SW 1271 (cell line): ENCODE results near the gene GPR89A.
"Not testable (repeated sequence)": the region's sequence is repeated elsewhere in the genome, so short reads cannot be mapped to it uniquely, and the experiment has no call there.

Experiments used
- DNase-seq, 2 experiments: peaks; one replicate each; lab custom pipeline; 2025; lab: John Stamatoyannopoulos, UW

Gene GPR89A

DNA sequence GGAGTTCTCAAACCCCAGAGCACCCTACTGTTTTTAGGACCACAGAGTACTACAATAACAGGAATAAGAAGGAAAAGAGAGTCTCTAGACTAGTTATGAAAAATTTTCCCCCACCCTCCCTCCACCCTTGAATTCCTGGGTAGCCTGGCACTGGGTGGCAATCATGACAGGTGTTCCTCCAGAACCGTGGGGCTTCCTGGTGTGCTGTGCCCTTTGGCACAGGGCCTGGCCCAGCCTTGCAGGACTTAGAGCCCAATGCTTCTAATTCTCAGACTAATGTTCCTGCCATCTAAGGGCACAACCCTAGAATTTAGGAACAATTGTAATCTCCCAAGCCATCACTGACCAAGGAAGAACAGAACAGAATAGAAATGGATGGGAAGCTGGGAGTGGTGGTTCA lies 110.0 kb downstream of the GPR89A start:
- DNase-seq, result no peak

DNA sequence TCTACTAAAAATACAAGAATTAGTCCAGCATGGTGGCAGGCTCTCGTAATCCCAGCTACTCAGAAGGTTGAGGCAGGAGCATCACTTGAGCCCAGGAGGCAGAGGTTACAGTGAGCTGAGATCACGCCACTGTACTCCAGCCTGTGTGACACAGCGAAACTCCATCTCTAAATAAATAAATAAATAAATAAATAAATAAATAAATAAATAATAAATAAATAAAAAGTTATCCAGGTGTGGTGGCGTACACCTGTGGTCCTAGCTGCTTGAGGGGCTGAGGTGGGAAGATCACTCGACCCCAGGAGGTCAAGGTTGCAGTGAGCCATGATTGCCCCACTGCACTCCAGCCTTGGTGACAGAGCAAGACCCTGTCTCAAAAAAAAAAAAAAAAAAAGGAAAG lies 110.7 kb downstream of the GPR89A start:
- DNase-seq, result not testable (repeated sequence)

DNA sequence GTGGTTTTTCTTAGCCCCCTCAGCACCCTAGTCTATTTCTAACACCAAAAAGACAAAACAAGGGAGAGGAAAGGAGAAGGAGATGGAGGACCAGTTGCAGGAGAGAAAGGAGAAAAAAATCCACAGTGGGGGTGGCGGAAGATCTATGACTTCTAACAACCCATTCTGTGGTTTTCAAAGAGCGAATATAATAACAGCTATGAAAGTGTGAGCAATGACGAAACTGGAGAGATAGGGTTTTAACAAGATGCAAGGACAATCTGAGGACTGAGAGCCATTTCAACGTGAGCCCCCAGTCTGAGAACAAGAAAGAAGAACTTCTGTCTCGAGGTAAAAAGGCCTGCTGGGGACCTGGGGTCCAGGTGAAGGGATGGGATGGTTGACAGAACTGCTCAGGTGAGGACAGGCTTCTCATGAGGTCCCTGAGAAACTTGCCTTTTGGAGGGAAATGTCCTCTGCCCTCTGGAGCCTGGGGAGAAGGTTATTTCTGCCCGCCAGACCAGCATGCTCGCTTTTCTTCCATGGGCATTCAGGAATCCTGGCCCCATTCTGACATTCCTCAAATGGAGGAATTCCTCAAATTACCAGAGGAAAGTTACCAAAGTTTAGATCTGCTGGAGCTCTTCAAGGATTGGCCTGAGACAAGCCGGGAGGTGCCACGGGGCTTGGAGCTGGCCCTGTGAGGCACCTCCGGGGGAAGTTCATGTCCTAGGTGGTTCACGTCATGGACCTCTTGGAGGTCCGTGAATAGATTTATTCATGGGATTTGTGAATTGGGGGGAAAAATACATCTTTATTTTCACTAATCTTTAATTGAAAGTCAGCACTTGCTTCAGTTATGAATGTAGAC lies 111.7 kb downstream of the GPR89A start, which contains the start of gene CD160:
Gene CD160 (plus strand): TSS at position 270 of the 850 bp plus-strand sequence. CDS start 8,829 bp downstream, outside the sequence.
- no peak for DNase-seq
